Effector CD8-positive, alpha-beta T cell (primary cell): ENCODE data around the gene EOLA2.
"Not testable (repeated sequence)": the region's sequence is repeated elsewhere in the genome, so short reads cannot be mapped to it uniquely, and the experiment has no call there.

Source experiments
- DNase-seq: peaks from one replicate; lab custom pipeline; 2025; lab: John Stamatoyannopoulos, UW

EOLA2 gene

GRCh38 chrX:149932970-149933369 is 5.3 kb downstream of the EOLA2 start:
- DNase-seq: not testable (repeated sequence)

- not testable (repeated sequence) for DNase-seq
These were observed 6.1 kb downstream of the EOLA2 start for GRCh38 chrX:149932150-149932549.

GRCh38 chrX:149931355-149931754 is 6.9 kb downstream of the EOLA2 start:
- not testable (repeated sequence) for DNase-seq

- not testable (repeated sequence) for DNase-seq
These were observed 8.9 kb downstream of the EOLA2 start, which contains the start of gene HSFX4 for GRCh38 chrX:149929400-149929799. Gene HSFX4 (plus strand): TSS chrX:149929573. CDS start chrX:149929645, 72 bp downstream.

GRCh38 chrX:149928635-149929034 is 9.7 kb downstream of the EOLA2 start:
- DNase-seq: not testable (repeated sequence)

- DNase-seq: not testable (repeated sequence)
These were observed 10.4 kb downstream of the EOLA2 start for GRCh38 chrX:149927964-149928258.

GRCh38 chrX:149927245-149927963 is 10.9 kb downstream of the EOLA2 start:
- DNase-seq: not testable (repeated sequence)

- DNase-seq: not testable (repeated sequence)
These were observed 13.9 kb downstream of the EOLA2 start for GRCh38 chrX:149924434-149924833.

GRCh38 chrX:149923836-149924235 is 14.5 kb downstream of the EOLA2 start:
- DNase-seq: not testable (repeated sequence)

GRCh38 chrX:149916745-149917392 is 21.4 kb downstream of the EOLA2 start:
- DNase-seq: no peak

- DNase-seq: no peak
These were observed 28.1 kb downstream of the EOLA2 start for GRCh38 chrX:149910178-149910695.

GRCh38 chrX:149909324-149910177 is 28.7 kb downstream of the EOLA2 start:
- no peak for DNase-seq

GRCh38 chrX:149908727-149909126 is 29.6 kb downstream of the EOLA2 start:
- DNase-seq: no peak

- no peak for DNase-seq
These were observed 30.0 kb downstream of the EOLA2 start for GRCh38 chrX:149908308-149908707.

GRCh38 chrX:149903889-149904748 is 34.2 kb downstream of the EOLA2 start:
- no peak for DNase-seq

GRCh38 chrX:149898554-149898953 is 39.7 kb downstream of the EOLA2 start:
- DNase-seq: no peak

- DNase-seq: not testable (repeated sequence)
These were observed 47.5 kb downstream of the EOLA2 start for GRCh38 chrX:149890828-149891227.
